ENCODE data around the gene EIF6. TPM values are rescaled to one million over a fixed set of nuclear protein-coding genes. Genes with fewer than 3 reads are reported as not detected.

The EIF6 gene
- polyA plus RNA-seq, 1 experiment, result 133 TPM

- CTCF ChIA-PET, result interaction anchor here (0.6 to 4.8 kb wide), 11 partner anchors 12 to 256 kb away, joined by 3 to 37 read pairs (median 4); no protein-coding TSS in a partner anchor
- Histone ChIP-seq H3K27ac (ENCODE audit: low read depth, low read length) (no peak overlapping the region), H3K27me3 (ENCODE audit: control insufficient read depth, insufficient read depth, low read length) (no peaks in the 10 kb centered on the region), H3K9me3 (ENCODE audit: control insufficient read depth, insufficient read depth, low read length) (no peaks in the 10 kb centered on the region; the same call in 1 of the 2 replicates), H3K4me3 (ENCODE audit: low read depth, low read length) (no peak overlapping the region)
- no peak for DNase-seq (ENCODE audit: low read depth, low spot score)
- POLR2A ChIA-PET, result no interaction called here
- no peak for TF ChIP-seq CTCF (IDR thresholded peaks at IDR 0.05; ENCODE audit: low read depth, low read length)
These were observed 14.3 kb downstream of the EIF6 start for GRCh38 chr20:35270021-35270902.

- CTCF ChIA-PET, result interaction anchor here (0.6 to 4.8 kb wide), 21 partner anchors 13 to 1303 kb away, joined by 3 to 37 read pairs (median 4); partner anchors contain the start of genes EDEM2, EIF6 and GGT7
- no peak for DNase-seq (ENCODE audit: low read depth, low spot score)
- TF ChIP-seq CTCF (IDR thresholded peaks at IDR 0.05; ENCODE audit: low read depth, low read length), result peak; percentile 84
- Histone ChIP-seq H3K9me3 (ENCODE audit: control insufficient read depth, insufficient read depth, low read length) (no peaks in the 10 kb centered on the region; the same call in 1 of the 2 replicates), H3K27me3 (ENCODE audit: control insufficient read depth, insufficient read depth, low read length) (no peaks in the 10 kb centered on the region), H3K4me3 (ENCODE audit: low read depth, low read length) (no peak overlapping the region), H3K27ac (ENCODE audit: low read depth, low read length) (no peak overlapping the region)
- POLR2A ChIA-PET, result no interaction called here
These were observed 15.4 kb downstream of the EIF6 start for GRCh38 chr20:35269055-35269781.

- no peaks in the 10 kb centered on the region for H3K27me3 ChIP-seq (ENCODE audit: control insufficient read depth, insufficient read depth, low read length)
- no peak overlapping the region for H3K4me3 ChIP-seq (ENCODE audit: low read depth, low read length)
- no peak for DNase-seq (ENCODE audit: low read depth, low spot score)
- no peaks in the 10 kb centered on the region; the same call in 1 of the 2 replicates for H3K9me3 ChIP-seq (ENCODE audit: control insufficient read depth, insufficient read depth, low read length)
- CTCF ChIA-PET, result interaction anchor here (4.2 to 4.8 kb wide), 2 partner anchors 122 to 171 kb away, joined by 33 to 37 read pairs; no protein-coding TSS in a partner anchor
- no peak for TF ChIP-seq CTCF (IDR thresholded peaks at IDR 0.05; ENCODE audit: low read depth, low read length)
- POLR2A ChIA-PET, result interaction anchor here (0.7 to 0.8 kb wide), 2 partner anchors 11 to 118 kb away, joined by 3 to 4 read pairs; partner anchors contain the start of gene MMP24OS
- H3K27ac ChIP-seq (ENCODE audit: low read depth, low read length), result no peak overlapping the region
These were observed 17.5 kb downstream of the EIF6 start for GRCh38 chr20:35267092-35267491.

- Histone ChIP-seq H3K27ac (ENCODE audit: low read depth, low read length) (no peak overlapping the region), H3K4me3 (ENCODE audit: low read depth, low read length) (no peak overlapping the region), H3K9me3 (ENCODE audit: control insufficient read depth, insufficient read depth, low read length) (no peaks in the 10 kb centered on the region; the same call in 1 of the 2 replicates), H3K27me3 (ENCODE audit: control insufficient read depth, insufficient read depth, low read length) (no peaks in the 10 kb centered on the region)
- no peak for DNase-seq (ENCODE audit: low read depth, low spot score)
- peak; percentile 38 for TF ChIP-seq CTCF (IDR thresholded peaks at IDR 0.05; ENCODE audit: low read depth, low read length)
- ChIA-PET CTCF (interaction anchor here (0.6 to 4.2 kb wide), 6 partner anchors 56 to 242 kb away, joined by 3 to 33 read pairs (median 6); partner anchors contain the start of gene EDEM2), POLR2A (interaction anchor here (0.5 kb wide), 1 partner anchor 175 kb away, joined by 4 read pairs; no protein-coding TSS in a partner anchor)
These were observed 19.8 kb downstream of the EIF6 start for GRCh38 chr20:35264755-35265154.
